Tibial nerve (tissue), 4 donors: Measurements from ENCODE around the gene PRKG2.

Experiments
- EP300 ChIP-seq, 2 donors: sonication (generic); formaldehyde crosslinking; IDR thresholded peaks; one replicate each; pipeline ENCODE4 v1.6.1; 2017; ENCODE audit warnings: antibody characterized with exemption in 2 of 2, mild to moderate bottlenecking in 1 of 2
- POLR2A ChIP-seq, 2 donors: fragments of 450-650 bp; IDR thresholded peaks; one replicate each; pipeline ENCODE4 v1.6.1; 2017; ENCODE audit warnings: antibody characterized with exemption in 2 of 2, mild to moderate bottlenecking in 2 of 2, moderate library complexity in 2 of 2
- TF ChIP-seq, protein P1 (sequence below), 5 experiments: fragments of 200-600 bp in 3 of 5; fragments of 450-650 bp in 2 of 5; sonication (generic) in 3 of 5; IDR thresholded peaks; one replicate each; pipeline ENCODE4 v1.5.1; 2016 to 2019; ENCODE audit warnings: antibody characterized with exemption in 5 of 5, mild to moderate bottlenecking in 3 of 5, moderate library complexity in 2 of 5

DNA sequence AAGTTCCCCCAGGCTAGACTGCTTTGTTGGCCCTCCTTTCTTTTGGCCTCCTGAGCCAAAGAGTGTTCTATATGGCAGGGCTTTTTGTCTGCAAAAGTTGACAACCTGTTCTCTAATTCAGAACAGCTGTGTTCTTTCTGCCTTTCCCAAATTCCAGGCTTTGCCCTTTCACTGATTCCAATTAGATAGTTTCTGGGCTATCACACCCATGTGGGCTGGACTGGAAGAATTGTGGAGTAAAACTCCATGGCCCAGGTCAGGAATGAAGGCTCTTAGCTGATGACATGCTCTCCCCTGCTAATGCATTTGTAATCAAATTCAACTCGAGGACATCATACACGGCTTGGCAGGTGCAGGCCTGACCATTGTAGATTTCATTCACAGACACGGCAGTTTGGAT lies 165.1 kb downstream of the PRKG2 start:
- TF ChIP-seq, protein P1, sequence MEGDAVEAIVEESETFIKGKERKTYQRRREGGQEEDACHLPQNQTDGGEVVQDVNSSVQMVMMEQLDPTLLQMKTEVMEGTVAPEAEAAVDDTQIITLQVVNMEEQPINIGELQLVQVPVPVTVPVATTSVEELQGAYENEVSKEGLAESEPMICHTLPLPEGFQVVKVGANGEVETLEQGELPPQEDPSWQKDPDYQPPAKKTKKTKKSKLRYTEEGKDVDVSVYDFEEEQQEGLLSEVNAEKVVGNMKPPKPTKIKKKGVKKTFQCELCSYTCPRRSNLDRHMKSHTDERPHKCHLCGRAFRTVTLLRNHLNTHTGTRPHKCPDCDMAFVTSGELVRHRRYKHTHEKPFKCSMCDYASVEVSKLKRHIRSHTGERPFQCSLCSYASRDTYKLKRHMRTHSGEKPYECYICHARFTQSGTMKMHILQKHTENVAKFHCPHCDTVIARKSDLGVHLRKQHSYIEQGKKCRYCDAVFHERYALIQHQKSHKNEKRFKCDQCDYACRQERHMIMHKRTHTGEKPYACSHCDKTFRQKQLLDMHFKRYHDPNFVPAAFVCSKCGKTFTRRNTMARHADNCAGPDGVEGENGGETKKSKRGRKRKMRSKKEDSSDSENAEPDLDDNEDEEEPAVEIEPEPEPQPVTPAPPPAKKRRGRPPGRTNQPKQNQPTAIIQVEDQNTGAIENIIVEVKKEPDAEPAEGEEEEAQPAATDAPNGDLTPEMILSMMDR (IDR thresholded peaks at IDR 0.05), result no peak
- TF ChIP-seq EP300 (IDR thresholded peaks at IDR 0.05), result peak in 1 of 2 donors; percentile 52
- TF ChIP-seq POLR2A (IDR thresholded peaks at IDR 0.05), result no peak
